ENCODE results near the gene PRSS22. TPM values are rescaled to one million over a fixed set of nuclear protein-coding genes. Genes with fewer than 3 reads are reported as not detected.
A peak's percentile ranks its signal among the peaks of the same experiment; 100 is the strongest.

The PRSS22 gene
- total RNA-seq, 1 experiment from 2014 or later = 114 TPM

DNA sequence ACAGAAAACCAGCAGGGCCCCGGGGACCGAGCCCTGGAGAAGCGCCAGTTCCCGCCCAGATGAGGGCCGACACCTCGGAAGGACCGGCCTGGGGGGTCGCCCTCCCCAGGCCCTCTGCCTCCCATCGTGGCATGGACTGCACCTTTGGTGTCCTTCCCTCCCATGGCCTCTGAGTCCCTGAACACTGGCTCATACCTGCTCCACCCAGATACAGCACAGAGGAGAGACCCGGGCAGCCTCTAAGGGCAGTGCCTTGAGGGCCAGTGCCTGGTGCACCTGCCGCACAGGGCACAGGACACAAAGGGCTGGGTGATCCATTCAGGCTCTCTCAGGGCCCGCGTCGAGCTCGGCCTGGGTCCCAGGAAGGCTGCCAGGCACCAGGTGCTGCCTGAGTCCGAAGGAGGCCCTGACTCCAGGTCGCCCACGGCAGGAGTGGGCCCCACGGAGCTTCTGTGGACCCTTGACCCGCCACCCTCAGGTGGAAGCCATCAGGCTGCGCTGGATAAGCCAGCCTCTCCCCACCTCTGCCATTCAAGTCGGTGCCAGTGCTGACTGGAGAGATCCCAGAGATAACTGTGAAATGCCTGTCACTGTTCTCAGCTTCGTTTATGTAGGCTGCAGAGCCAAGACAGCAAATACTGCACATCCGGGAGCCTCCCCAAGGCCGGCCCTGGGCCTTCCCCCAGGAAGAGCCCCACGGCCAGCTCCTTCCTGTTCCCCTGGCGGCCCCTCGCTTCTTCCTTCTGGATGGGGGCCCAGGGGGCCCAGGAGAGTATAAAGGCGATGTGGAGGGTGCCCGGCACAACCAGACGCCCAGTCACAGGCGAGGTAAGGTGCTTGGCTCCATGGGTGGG lies 28.2 kb downstream of the PRSS22 start, which contains the start of gene ZG16B:
ZG16B (plus strand) TSS at position 803 of the 854 bp plus-strand sequence. CDS start 139 bp downstream, outside the sequence.
- DNase-seq (ENCODE audit: low spot score) = peak; percentile 63

DNA sequence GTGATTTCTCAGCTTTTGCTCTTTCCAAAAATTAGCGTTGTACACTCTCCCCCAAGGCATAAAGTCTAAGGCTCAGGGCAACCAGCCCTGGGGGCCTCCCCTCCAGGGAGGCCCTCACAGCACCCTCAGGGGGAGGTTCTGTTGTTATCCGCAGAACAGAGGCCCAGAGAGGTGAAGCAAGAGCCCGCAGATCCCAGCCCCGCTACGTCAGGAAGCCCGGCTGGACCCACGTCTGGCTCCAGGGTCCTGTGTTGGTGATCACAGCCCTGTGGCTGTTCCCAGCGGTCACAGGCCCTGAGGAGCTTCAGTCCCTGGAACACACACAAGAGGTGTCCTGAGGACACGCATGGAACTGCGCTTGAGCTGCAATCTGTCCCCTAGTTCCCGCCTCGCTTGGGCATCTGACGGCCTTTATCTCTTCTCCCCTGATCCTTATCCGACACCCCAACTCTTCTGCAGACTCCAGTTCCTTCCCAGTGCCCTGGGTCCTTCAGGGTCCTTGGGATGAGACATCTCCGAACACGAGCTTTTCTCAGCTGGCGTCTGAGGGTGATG lies 29.0 kb downstream of the PRSS22 start:
- DNase-seq (ENCODE audit: low spot score) = no peak

DNA sequence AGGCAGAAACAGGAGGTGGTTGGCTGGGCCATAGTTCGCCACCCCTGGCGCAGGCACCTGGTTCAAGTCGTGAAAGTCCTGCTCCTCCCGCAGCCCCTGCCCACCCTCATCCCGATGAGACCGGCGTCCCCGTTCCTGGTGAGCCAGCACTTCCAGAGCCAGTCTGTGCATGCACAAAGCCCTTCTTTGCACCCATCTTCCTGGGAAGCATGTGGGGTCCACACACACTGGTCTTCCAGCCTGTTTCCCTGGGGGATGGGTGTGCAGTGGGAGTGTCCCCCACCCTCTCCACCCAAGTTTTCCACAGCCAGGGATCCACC lies 29.5 kb downstream of the PRSS22 start:
- no peak for DNase-seq (ENCODE audit: low spot score)

DNA sequence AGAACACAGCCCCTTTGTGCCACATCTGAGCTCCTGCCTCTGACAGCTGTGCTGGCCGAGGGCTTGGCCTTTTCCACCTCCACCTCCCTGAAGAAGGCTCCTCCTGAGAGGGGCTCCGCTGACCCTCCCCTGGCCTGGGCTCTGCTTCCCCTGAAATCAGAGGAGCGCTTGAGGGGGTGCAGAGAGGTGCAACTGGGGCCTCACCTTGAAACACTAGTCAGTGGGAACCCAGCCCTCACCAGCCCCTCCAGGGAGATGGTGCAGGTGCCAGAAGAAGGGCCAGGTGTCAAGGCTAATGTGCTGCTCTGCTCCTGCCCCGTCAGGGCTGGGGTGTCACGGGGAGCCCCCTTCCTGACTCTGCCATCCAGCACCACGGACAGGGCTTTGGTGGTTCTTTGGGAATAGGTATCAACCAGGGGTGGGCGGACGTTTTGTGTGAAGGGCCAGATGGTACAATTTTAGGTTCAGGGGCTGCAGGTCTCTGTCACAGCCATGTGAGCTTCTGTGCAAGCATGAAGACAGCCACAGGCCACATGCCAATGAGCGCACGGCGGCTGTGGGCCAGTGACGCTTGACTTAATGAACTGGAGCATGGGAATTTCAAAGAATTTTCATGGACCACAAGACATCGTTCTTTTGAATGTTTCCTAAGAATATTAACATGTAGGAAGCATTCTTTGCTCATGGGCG lies 30.0 kb downstream of the PRSS22 start:
- DNase-seq (ENCODE audit: low spot score) = no peak

DNA sequence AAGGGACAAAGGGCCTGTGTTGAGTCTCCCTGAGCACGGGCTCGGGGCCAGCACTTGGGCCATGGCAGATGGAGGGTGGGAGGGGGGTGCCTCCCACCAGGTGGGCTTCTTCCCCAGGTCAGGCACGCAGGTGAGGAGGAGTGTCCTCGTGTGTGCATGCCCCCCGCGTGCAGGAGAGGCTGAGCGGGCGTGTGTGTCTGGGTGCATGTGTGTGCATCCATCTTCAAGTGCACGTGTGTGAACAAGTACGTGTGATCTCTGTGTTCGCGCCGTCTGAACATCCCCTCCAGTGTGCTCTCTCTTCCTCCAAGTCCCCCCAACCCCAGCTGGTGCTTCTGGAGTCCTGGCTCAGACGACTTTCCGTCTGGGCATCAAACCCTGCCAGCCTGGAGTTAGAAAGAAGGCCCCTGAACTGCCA lies 30.6 kb downstream of the PRSS22 start:
- DNase-seq (ENCODE audit: low spot score) = no peak

DNA sequence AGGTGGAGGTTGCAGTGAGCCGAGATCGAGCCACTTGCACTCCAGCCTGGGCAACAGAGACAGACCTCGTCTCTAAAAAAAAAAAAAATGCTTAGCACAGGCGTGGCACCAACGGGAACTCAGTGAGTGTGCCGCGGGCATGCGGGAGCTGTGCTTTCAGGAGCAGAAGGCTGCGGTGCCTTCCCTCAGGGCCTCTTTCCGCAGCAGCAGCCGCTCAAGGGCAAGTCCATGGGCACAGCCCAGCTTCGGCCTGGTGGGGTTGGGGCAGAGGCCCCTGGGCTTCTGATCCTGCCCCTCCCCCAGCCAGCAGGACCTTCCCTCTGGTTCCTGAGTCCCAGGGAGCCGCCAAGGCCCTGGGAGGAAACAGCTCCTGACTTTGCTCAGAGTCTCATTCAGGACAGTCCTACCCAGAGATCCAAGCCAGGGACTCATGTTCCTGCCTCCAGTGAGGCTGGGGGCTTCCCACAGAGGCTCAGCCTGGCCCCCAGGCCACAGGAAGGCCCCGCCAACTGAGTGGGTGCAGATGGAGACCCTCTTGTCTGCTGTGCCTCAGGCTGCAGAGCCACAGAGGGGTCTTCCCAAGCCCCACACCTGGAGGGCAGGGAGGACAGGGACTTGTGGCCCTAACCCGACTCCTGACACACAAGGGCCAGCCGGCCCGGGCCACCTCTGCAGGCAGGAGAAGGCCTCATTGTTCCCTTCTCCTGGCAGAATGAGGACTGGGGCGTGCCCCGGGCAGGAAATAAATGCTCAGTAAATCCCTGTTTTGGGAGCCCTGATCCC lies 31.2 kb downstream of the PRSS22 start:
- DNase-seq (ENCODE audit: low spot score) = no peak

DNA sequence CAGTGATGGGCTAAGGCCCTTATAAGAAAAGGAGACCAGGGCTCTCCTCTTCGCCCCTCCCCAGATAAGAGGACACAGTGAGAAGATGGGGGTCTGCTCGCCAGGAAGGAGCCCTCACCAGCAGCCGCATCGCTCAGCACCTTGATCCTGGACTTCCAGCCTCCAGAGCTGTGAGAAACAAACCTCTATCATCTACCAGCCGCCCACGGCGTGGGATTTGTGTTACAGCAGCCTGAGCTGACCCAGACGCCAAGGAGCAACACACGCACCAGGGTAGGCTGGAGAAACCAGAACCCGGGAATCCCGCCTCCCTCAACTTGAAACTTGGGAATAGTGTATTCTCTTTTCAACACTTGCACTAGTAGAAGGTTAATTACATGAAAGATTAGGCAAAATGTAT lies 32.1 kb downstream of the PRSS22 start:
- no peak for DNase-seq (ENCODE audit: low spot score)

DNA sequence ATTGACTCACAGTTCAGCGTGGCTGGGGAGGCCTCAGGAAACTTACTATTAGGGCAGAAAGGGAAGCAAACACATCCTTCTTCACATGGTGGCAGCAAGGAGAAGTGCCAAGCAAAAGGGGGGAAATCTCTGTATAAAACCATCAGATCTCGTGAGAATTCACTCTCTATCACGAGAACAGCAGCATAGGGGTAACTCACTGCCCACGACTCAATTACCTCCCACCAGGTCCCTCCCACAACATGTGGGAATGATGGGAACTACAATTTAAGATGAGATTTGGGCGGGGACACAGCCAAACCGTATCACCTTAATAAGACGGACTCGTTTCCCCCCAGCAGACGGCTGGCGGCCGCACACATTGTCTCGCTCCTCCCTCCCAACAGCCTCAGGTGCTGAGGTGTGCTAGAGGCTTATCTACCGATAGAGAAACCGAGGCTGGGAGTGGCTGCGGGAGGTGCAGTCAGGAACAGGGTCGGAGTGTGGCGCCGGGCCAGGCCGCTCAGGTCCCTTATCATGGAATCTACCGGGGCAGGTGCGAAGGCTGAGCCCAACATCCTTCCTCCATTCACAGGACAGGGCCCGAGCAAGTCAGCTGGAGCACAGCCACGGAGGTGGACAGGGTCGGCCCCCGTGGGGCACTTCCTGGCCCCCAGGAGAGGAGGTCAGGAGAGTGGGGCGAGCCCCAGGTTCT lies 32.8 kb downstream of the PRSS22 start:
- DNase-seq (ENCODE audit: low spot score) = no peak

DNA sequence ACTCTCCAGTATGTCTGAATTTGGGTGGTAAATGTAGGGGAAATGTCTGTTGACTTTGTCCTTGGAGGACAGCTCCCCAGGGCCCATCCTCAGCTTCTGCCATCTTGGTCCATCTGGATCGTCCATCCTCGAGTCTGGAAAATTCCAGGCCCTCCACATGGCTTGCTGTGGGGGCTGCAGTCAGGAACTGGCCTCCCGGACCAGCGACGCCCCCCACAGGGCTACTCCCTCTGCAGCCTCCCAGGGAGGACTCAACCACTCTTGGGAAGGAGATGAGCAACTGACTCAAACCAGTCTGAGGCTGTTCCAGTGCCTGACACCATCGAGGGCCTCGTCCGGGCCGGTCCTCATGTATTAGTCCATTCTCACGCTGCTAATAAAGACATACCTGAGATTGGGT lies 33.3 kb downstream of the PRSS22 start:
- DNase-seq (ENCODE audit: low spot score) = no peak

DNA sequence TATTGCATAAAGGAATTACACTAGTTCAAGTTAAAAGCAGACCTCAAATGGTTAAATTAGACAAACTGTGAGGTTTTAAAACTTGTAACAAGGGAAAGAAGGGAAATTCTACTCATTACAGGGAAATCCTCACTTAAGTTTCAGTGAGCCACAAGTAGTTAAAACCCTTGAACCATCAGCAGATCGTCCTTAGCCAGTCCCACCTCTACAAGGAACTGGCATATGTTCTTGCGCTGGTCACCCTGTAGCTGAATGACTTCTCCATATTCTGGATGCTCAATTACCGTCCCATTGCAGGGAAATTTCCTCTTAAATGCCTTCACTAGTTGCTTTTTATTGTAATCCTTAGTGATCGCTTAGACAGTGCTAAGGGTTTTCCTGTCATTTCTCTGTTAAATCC lies 35.5 kb downstream of the PRSS22 start:
- no peak for DNase-seq (ENCODE audit: low spot score)

DNA sequence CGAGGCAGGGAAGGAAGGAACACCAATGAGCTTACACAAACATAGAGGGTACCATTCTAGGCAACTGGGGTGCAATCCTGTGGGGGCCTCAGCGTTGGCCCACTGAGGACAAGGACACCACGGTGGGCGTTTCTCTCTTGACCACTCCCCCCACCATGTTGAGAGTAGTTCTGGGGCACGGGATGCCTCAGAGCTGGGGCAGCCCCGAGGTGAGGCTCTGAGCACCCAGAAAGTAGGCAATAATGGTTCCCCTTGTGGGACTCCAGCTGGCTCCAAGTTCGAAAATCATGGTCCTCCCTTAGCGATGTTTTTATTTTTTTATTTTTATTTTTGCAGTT lies 35.8 kb downstream of the PRSS22 start:
- DNase-seq (ENCODE audit: low spot score) = no peak

DNA sequence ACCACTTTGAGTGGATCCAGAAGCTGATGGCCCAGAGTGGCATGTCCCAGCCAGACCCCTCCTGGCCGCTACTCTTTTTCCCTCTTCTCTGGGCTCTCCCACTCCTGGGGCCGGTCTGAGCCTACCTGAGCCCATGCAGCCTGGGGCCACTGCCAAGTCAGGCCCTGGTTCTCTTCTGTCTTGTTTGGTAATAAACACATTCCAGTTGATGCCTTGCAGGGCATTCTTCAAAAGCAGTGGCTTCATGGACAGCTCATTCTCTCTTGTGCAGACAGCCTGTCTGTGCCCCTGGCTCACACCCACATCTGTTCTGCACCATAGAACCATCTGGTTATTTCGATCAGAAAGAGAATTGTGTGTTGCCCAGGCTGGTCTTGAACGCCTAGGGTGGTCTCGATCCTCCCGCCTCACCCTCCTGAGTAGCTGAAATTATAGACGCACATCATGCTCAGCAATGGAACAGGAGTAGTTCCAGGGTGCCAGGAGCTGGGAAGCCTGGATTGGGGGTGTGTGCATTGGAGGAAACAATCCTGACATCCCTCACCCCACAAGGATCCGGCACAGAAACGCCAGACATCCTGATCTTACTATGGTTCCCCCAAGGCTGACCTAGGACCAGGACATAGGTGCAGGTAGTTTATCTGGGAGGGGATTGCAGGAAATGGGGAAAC lies 36.3 kb downstream of the PRSS22 start:
- DNase-seq (ENCODE audit: low spot score) = no peak

DNA sequence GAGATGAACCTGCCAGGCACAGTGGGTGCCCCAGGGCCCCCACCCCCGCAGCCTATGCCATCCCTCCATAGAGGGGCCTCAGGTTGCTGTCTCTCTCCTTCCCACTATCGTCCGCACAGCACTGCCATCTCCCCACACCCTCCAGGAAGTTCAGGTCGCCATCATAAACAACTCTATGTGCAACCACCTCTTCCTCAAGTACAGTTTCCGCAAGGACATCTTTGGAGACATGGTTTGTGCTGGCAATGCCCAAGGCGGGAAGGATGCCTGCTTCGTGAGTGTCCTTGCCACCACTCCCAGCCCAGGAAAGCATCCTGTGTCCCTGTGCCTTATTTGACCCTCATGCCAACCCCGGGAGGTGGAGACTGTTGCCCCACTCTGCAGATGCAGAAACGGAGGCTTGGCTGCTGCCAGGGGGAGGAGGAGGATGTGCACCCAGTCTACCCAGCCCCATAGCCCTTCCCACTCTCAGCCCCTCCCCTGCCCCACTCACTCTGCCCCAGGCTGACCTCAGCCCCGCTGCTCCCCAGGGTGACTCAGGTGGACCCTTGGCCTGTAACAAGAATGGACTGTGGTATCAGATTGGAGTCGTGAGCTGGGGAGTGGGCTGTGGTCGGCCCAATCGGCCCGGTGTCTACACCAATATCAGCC lies 37.0 kb downstream of the PRSS22 start:
- no peak for DNase-seq (ENCODE audit: low spot score)

DNA sequence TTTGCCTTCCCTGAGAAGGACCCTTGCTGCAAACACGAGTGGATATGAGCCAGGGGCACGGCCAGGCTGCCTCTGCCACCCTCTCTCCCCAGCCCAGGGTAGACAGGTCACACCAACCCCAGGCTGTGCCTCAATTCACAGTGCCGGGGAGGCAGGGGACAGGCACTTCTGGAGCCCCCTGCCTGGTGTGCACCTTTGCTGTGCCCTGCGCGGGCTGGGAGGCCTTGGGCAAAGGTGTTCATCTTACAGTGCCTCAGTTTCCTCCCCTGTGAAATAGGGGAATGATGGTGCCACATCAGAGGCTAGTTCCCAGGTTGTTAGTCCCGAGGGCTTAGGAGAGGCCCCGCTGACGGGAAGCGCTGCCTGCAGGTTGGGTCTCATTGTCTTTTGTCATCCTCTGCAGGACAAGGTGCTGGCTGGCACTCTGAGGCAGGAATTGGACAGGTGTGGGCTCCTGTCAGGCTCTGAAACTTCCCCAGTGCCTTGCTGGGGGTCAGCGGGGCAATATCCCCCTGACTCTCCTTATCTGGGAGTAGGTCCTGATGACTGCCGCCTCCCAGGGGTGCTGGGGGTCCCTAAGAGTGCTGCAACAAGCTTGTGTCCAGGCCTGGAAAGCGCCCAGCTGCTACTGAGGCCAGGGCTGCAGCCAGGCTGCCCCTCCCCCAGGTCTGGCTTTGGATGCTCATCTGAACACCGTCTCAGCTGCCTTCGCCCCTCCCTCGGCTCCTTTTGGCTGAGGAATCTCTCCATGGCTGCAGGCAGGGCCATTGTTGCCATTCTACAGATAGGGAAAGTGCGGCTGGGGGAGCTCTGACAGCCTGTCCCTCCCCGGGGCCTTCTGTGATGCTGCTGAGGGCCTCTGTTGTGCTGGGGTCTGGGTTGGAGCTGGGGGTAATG lies 37.8 kb downstream of the PRSS22 start:
- no peak for DNase-seq (ENCODE audit: low spot score)

DNA sequence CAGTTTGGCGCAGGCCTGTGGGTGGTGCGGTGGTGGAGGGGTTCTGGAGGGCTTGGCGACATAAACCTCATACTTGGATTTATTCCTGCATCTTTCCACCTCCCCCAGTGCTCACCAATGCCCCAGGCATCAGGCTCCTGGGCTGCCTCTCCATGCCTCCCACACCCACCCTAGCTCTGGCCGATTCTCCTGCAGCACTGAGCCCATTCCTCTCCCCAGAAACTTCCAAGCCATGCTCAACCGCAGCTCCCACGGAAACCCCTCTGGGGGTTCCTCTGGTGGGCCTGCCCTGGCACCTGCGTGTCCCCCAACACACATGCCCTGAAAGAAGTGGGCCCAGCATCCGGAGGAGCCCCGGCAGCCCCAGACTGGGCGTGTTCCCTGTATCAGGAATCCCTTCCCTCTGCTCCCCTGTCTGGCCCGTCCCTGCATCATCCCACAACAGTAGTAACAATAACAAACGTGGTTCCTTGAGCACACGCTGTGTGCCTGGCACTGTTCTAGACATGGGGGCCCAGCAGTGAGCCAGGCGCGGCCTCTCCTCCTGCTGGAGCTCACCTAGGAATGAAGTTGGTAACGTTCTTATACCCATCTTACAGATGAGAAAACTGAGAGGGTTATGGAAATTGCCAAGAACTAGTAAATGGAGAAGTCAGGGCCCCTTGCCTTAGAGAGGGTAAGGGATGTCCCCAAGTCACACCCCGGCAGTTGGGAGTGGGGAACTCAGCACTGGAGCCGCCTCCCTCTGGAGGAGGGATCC lies 38.6 kb downstream of the PRSS22 start:
- DNase-seq (ENCODE audit: low spot score) = no peak

DNA sequence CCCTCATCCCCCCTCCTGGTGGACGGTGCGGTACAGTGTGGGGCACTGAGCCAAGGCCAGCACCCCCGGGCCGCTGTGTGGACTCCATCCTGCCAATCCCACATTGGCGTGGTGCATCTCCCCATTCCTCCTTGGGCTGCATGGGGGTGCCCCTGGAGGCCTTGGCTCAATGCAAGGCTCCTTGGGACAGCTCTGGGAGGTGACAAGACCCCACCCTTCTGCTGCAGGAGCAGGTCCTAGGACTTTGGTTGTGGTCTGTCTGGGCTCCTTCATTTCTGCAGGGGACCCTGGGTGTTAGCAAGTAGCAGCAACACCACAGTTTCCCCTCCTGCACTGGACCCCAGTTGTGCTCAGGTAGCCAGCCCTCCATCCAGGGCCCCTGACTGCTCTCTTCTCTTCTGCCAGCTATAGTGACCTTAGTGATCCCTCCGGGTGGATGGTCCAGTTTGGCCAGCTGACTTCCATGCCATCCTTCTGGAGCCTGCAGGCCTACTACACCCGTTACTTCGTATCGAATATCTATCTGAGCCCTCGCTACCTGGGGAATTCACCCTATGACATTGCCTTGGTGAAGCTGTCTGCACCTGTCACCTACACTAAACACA lies 39.6 kb downstream of the PRSS22 start:
- no peak for DNase-seq (ENCODE audit: low spot score)

DNA sequence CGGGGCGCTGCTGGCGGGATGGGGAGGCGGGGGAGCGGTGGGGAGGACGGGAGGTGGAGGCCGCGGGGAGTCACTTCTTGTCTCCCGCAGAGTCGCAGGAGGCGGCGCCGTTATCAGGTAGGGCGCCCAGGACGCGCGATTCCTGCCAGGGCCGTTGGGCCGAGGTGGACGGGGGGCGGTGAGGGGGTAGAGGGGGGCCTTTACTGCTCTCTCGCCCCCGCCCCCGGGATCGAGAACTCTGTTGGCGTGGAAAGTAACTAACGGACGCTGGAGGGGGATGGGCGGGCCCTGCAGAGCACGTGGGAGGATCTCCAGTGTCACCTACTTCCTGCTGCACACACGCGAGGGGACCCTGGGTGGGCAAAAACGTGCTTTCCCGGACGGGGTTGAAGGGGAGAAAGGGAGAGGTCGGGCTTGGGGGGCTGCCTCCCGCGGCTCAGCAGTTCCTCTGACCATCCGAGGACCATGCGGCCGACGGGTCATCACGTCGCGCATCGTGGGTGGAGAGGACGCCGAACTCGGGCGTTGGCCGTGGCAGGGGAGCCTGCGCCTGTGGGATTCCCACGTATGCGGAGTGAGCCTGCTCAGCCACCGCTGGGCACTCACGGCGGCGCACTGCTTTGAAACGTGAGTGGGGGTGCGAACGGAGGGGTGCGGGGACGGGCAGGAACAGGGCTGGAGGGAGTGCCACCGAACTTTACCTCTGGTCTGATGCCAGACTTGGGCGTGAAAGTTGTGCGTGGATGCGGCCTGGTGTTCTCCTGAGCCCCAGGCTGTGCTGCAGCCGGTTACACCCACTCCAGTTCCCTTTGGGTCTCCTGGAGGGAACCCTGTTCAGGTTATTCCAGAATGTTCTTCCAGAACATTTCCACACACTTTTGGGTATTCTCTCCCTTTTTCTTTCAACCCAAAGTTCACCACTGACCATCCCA lies 40.4 kb downstream of the PRSS22 start:
- no peak for DNase-seq (ENCODE audit: low spot score)
